Neural cell (in vitro differentiated cells): Measurements from ENCODE around the gene PTPN1. TPM values are rescaled to one million over a fixed set of nuclear protein-coding genes. Genes with fewer than 3 reads are reported as not detected.

ENCODE experiments used
- H2AFZ ChIP-seq: fragments of 200-600, 300-800 bp; sonication (generic), shearing (Covaris generic); 2 replicates; pipeline ENCODE4 v1.6.0; 2014; ENCODE audit warnings: low read depth, mild to moderate bottlenecking, antibody characterized with exemption, low read length, moderate library complexity
- H3F3A ChIP-seq: fragments of 200-600 bp; shearing (Covaris generic); 2 replicates; pipeline ENCODE4 v1.6.1; 2016; ENCODE audit warnings: mild to moderate bottlenecking, moderate library complexity, mixed read lengths, antibody characterized with exemption, low read length; ENCODE audit not compliant: insufficient read depth, poor library complexity, severe bottlenecking
- H3K27ac ChIP-seq: fragments of 200-600, 300-800 bp; sonication (generic), shearing (Covaris generic); 2 replicates; pipeline ENCODE4 v1.5.1; 2014; ENCODE audit warnings: mild to moderate bottlenecking, low read length, moderate library complexity
- H3K27me3 ChIP-seq: fragments of 300-800, 200-600 bp; sonication (generic), shearing (Covaris generic); 2 replicates; pipeline ENCODE4 v1.6.0; 2014; ENCODE audit warnings: mild to moderate bottlenecking, low read depth, low read length, moderate library complexity; ENCODE audit not compliant: insufficient read depth
- H3K36me3 ChIP-seq: fragments of 300-800, 200-600 bp; sonication (generic), shearing (Covaris generic); 2 replicates; pipeline ENCODE4 v1.5.1; 2014; ENCODE audit warnings: mild to moderate bottlenecking, antibody characterized with exemption, low read length, moderate library complexity; ENCODE audit not compliant: insufficient read depth
- H3K4me2 ChIP-seq: fragments of 300-800, 200-600 bp; sonication (generic), shearing (Covaris generic); 2 replicates; pipeline ENCODE4 v1.6.0; 2014; ENCODE audit warnings: mild to moderate bottlenecking, low read length
- H3K4me3 ChIP-seq: fragments of 300-800, 200-600 bp; sonication (generic), shearing (Covaris generic); 2 replicates; pipeline ENCODE4 v1.5.1; 2014; ENCODE audit warnings: mild to moderate bottlenecking, low read length, moderate library complexity
- H3K79me2 ChIP-seq: fragments of 200-600 bp; shearing (Covaris generic); replicated peaks from 2 replicates; pipeline ENCODE4 v1.6.0; 2014; ENCODE audit warnings: mild to moderate bottlenecking, low read length, moderate library complexity; ENCODE audit not compliant: insufficient read depth
- H3K9ac ChIP-seq: fragments of 300-800, 200-600 bp; sonication (generic), shearing (Covaris generic); 2 replicates; pipeline ENCODE4 v1.6.1; 2016; ENCODE audit warnings: mild to moderate bottlenecking, low read length, mixed read lengths
- H3K9me2 ChIP-seq: fragments of 200-600 bp; shearing (Covaris generic); 2 replicates; pipeline ENCODE4 v1.6.1; 2016; ENCODE audit warnings: mild to moderate bottlenecking, low read length, mixed read lengths; ENCODE audit not compliant: insufficient read depth
- H3K9me3 ChIP-seq: fragments of 200-600, 300-800 bp; sonication (generic), shearing (Covaris generic); 2 replicates; pipeline ENCODE4 v1.6.1; 2016; ENCODE audit warnings: mild to moderate bottlenecking, mixed run types, low read length, moderate library complexity, mixed read lengths
- H4K20me1 ChIP-seq: fragments of 200-600 bp; shearing (Covaris generic); 2 replicates; pipeline ENCODE4 v1.6.1; 2016; ENCODE audit warnings: mild to moderate bottlenecking, mixed run types; ENCODE audit not compliant: insufficient read depth
- CTCF ChIP-seq: fragments of 450-650 bp; IDR thresholded peaks from 2 replicates; pipeline ENCODE4 v1.5.1; 2014; ENCODE audit warnings: antibody characterized with exemption, mild to moderate bottlenecking, moderate library complexity; ENCODE audit not compliant: poor library complexity, severe bottlenecking
- EP300 ChIP-seq: fragments of 450-650 bp; conservative IDR thresholded peaks from 2 replicates; pipeline ENCODE4 v1.6.1; 2014; ENCODE audit warnings: antibody characterized with exemption, mild to moderate bottlenecking, moderate library complexity; ENCODE audit not compliant: poor library complexity, severe bottlenecking
- EZH2 ChIP-seq: fragments of 200-600, 300-800 bp; shearing (Covaris generic), sonication (generic); IDR thresholded peaks from 2 replicates; pipeline ENCODE4 v1.6.1; 2014; ENCODE audit warnings: antibody characterized with exemption, low read length, borderline replicate concordance, mild to moderate bottlenecking; ENCODE audit not compliant: insufficient read depth, poor library complexity, severe bottlenecking
- MXI1 ChIP-seq: fragments of 450-650 bp; conservative IDR thresholded peaks from 2 replicates; pipeline ENCODE4 v1.6.1; 2014; ENCODE audit warnings: antibody characterized with exemption, mild to moderate bottlenecking; ENCODE audit not compliant: poor library complexity, severe bottlenecking
- POLR2AphosphoS5 ChIP-seq: IDR thresholded peaks from 2 replicates; pipeline ENCODE4 v1.6.1; 2012
- RAD21 ChIP-seq: fragments of 450-650 bp; conservative IDR thresholded peaks from 2 replicates; pipeline ENCODE4 v1.6.1; 2014; ENCODE audit warnings: antibody characterized with exemption, mild to moderate bottlenecking, moderate library complexity
- REST ChIP-seq: IDR thresholded peaks from 2 replicates; pipeline ENCODE4 v1.6.1; 2012; ENCODE audit warnings: borderline replicate concordance
- SMC3 ChIP-seq: fragments of 450-650 bp; conservative IDR thresholded peaks from 2 replicates; pipeline ENCODE4 v1.6.1; 2014; ENCODE audit warnings: antibody characterized with exemption, mild to moderate bottlenecking, moderate library complexity; ENCODE audit not compliant: poor library complexity
- TAF1 ChIP-seq: IDR thresholded peaks from 2 replicates; pipeline ENCODE4 v1.6.1; 2012; ENCODE audit warnings: low read depth
- polyA plus RNA-seq: library from polyadenylated mRNA; depleted of rRNA; stranded (reverse); fragments of >200 nt; gene quantifications from 2 replicates; pipeline ENCODE4 v1.2.3, GENCODE V29; 2014

PTPN1 gene
- polyA plus RNA-seq, 1 donor from 2014 or later = 48.1 TPM

- Histone ChIP-seq H3K9me3 (no peaks in the 10 kb centered on the region), H4K20me1 (no peaks in the 10 kb centered on the region), H3K79me2 (no peaks in the 10 kb centered on the region), H3F3A (no peaks in the 10 kb centered on the region), H3K4me3 (no peak overlapping the region), H3K4me2 (no peak overlapping the region), H2AFZ (no peak overlapping the region), H3K36me3 (no peaks in the 10 kb centered on the region), H3K9ac (no peak overlapping the region), H3K9me2 (no peaks in the 10 kb centered on the region), H3K27ac (no peak overlapping the region), H3K27me3 (no peaks in the 10 kb centered on the region)
- no peak for TF ChIP-seq EP300
- no peak for TF ChIP-seq CTCF
- TF ChIP-seq MXI1 = no peak
- TF ChIP-seq TAF1 = no peak
- TF ChIP-seq RAD21 = no peak
- TF ChIP-seq EZH2 = no peak
- TF ChIP-seq SMC3 = no peak
- TF ChIP-seq REST = no peak
- TF ChIP-seq POLR2AphosphoS5 = no peak
Observed at GRCh38 chr20:50487397-50487796, 22.8 kb upstream of the PTPN1 start.

GRCh38 chr20:50488236-50488806 is 21.9 kb upstream of the PTPN1 start:
- Histone ChIP-seq H3K4me3 (no peak overlapping the region), H3K4me2 (no peak overlapping the region), H4K20me1 (no peaks in the 10 kb centered on the region), H3K9me3 (no peaks in the 10 kb centered on the region), H3K27me3 (no peaks in the 10 kb centered on the region), H2AFZ (no peak overlapping the region), H3K9me2 (no peaks in the 10 kb centered on the region), H3K27ac (no peak overlapping the region), H3K9ac (no peak overlapping the region), H3K36me3 (no peaks in the 10 kb centered on the region), H3F3A (no peaks in the 10 kb centered on the region), H3K79me2 (no peaks in the 10 kb centered on the region)
- TF ChIP-seq EZH2 = no peak
- TF ChIP-seq TAF1 = no peak
- TF ChIP-seq POLR2AphosphoS5 = no peak
- TF ChIP-seq EP300 = no peak
- TF ChIP-seq REST = no peak
- TF ChIP-seq MXI1 = no peak
- TF ChIP-seq CTCF = no peak
- TF ChIP-seq SMC3 = no peak
- no peak for TF ChIP-seq RAD21
